HG02623 (cell line): ENCODE measurements around the gene ACTL7A.
"Not testable (repeated sequence)": the region's sequence is repeated elsewhere in the genome, so short reads cannot be mapped to it uniquely, and the experiment has no call there.

Source experiments
- ATAC-seq: cut with Tn5 transposase; IDR thresholded peaks from one replicate; pipeline ENCODE4 v1.9.1; 2021; ENCODE audit warnings: moderate library complexity; ENCODE audit not compliant: unreplicated experiment

The ACTL7A gene

GRCh38 chr9:108845947-108846346 is 16.1 kb upstream of the ACTL7A start:
- no peak for ATAC-seq

- not testable (repeated sequence) for ATAC-seq
Measured at GRCh38 chr9:108848296-108848695, 13.8 kb upstream of the ACTL7A start.

GRCh38 chr9:108850293-108850897 is 11.7 kb upstream of the ACTL7A start:
- no peak for ATAC-seq

- ATAC-seq, result no peak
Measured at GRCh38 chr9:108851138-108851537, 10.9 kb upstream of the ACTL7A start.

- no peak for ATAC-seq
Measured at GRCh38 chr9:108852079-108852478, 10.0 kb upstream of the ACTL7A start.

GRCh38 chr9:108854094-108854493 is 8.0 kb upstream of the ACTL7A start:
- ATAC-seq, result no peak

- ATAC-seq, result no peak
Measured at GRCh38 chr9:108854641-108855528, 7.2 kb upstream of the ACTL7A start.

- no peak for ATAC-seq
Measured at GRCh38 chr9:108855529-108855886, 6.6 kb upstream of the ACTL7A start.

GRCh38 chr9:108855888-108856287 is 6.2 kb upstream of the ACTL7A start, which contains the start of gene ACTL7B:
Gene ACTL7B (minus strand): TSS chr9:108855986. CDS start chr9:108855930, 56 bp downstream.
- ATAC-seq, result no peak

- no peak for ATAC-seq
Measured at GRCh38 chr9:108857572-108857971, 4.5 kb upstream of the ACTL7A start.

GRCh38 chr9:108859459-108860114 is 2.5 kb upstream of the ACTL7A start:
- ATAC-seq, result no peak

- ATAC-seq, result no peak
Measured at GRCh38 chr9:108860354-108860753, 1.7 kb upstream of the ACTL7A start.

- ATAC-seq, result no peak
Measured at GRCh38 chr9:108860764-108861163, 1.3 kb upstream of the ACTL7A start.

- no peak for ATAC-seq
Measured at GRCh38 chr9:108861464-108861863, 602 bp upstream of the ACTL7A start.

GRCh38 chr9:108863891-108864290 is 1.8 kb downstream of the ACTL7A start:
- no peak for ATAC-seq

- ATAC-seq, result no peak
Measured at GRCh38 chr9:108864446-108864845, 2.4 kb downstream of the ACTL7A start.

GRCh38 chr9:108865037-108865436 is 3.0 kb downstream of the ACTL7A start:
- ATAC-seq, result no peak

GRCh38 chr9:108866001-108866420 is 3.9 kb downstream of the ACTL7A start:
- ATAC-seq, result no peak

GRCh38 chr9:108867116-108867515 is 5.0 kb downstream of the ACTL7A start:
- no peak for ATAC-seq

- ATAC-seq, result no peak
Measured at GRCh38 chr9:108867829-108868228, 5.8 kb downstream of the ACTL7A start.

- no peak for ATAC-seq
Measured at GRCh38 chr9:108869092-108869725, 7.1 kb downstream of the ACTL7A start.
